Spleen (tissue), 7 donors: ENCODE results near the gene HCFC1.

Experiments used
- CTCF ChIP-seq, 11 experiments: fragments of 200-600 bp in 7 of 11; fragments of 450-650 bp in 4 of 11; sonication (generic) in 4 of 11; IDR thresholded peaks in 8 of 11; conservative IDR thresholded peaks in 3 of 11; 1 replicate in 7 of 11; 2 replicates in 4 of 11; pipeline versions ENCODE4 v1.4.0 to v1.8.0; 2016 to 2021; ENCODE audit warnings: antibody characterized with exemption in 11 of 11, inconsistent platforms in 4 of 11, mild to moderate bottlenecking in 1 of 11
- POLR2A ChIP-seq, 3 donors: fragments of 450-650 bp; IDR thresholded peaks; one replicate each; pipeline ENCODE4 v1.5.1; 2017; ENCODE audit warnings: antibody characterized with exemption in 3 of 3, mild to moderate bottlenecking in 1 of 3
- POLR2AphosphoS5 ChIP-seq, 3 donors: sonication (generic); formaldehyde crosslinking; IDR thresholded peaks; one replicate each; pipeline ENCODE4 v1.5.1; 2017; ENCODE audit warnings: antibody characterized with exemption in 3 of 3
- donor health status: DM: no; HTN: no; CAD: no; lungs with moderate emphysema.
- donor health status: DM: no; HTN: no; CAD: no.
- donor health status: DM: no; HTN: no; CAD: no.

GRCh38 chrX:153913701-153914100, 57.9 kb downstream of the HCFC1 start:
- TF ChIP-seq CTCF (IDR thresholded peaks at IDR 0.05 in 8 of 11, conservative IDR thresholded peaks at IDR 0.05 in 3 of 11) (no peak), POLR2A (IDR thresholded peaks at IDR 0.05) (no peak), POLR2AphosphoS5 (IDR thresholded peaks at IDR 0.05) (peak in 1 of 3 donors; percentile 0)
